Measurements from ENCODE around the gene PLAAT2. TPM values are rescaled to one million over a fixed set of nuclear protein-coding genes. Genes with fewer than 3 reads are reported as not detected.

PLAAT2 gene
- total RNA-seq = not detected in 2 replicates

GRCh38 chr11:63563201-63564055 is at the start of gene PLAAT2:
Gene PLAAT2 (minus strand): TSS chr11:63563379. CDS start chr11:63563324, 55 bp downstream.

DNA sequence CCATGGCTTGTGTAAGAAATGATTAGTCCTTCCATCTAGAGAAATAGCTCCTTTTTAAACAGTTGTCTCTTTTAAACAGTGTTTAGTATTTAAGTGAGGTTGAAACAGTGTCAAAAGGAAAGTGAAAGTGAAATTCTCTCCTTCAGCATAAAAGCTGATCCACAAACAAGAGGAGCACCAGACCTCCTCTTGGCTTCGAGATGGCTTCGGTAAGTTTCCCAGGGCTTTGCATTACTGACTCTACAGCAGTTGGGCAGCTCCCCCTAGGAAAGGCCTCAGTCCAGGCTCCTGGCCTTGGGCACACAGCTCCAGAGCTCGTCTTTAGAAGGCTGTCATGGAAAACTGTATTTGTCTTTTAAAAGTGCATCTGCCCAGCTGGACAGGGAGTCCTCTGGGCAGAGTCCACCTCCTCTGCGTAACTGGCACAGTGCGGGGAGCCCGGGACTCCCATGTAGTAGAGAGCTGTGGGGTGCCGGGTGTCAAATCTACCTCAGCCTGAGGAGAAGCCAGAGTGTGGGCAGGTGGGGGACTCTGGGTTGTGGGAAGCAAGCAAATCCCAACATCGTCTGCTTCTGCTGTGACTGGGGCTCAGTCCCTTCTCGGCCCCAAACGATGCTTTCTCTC is 26.4 kb downstream of the PLAAT2 start, which contains the start of gene PLAAT4:
Gene PLAAT4, plus strand, starts transcription at position 140 of the 624 bp plus-strand sequence. Its CDS starts 61 bp downstream, at position 201.

DNA sequence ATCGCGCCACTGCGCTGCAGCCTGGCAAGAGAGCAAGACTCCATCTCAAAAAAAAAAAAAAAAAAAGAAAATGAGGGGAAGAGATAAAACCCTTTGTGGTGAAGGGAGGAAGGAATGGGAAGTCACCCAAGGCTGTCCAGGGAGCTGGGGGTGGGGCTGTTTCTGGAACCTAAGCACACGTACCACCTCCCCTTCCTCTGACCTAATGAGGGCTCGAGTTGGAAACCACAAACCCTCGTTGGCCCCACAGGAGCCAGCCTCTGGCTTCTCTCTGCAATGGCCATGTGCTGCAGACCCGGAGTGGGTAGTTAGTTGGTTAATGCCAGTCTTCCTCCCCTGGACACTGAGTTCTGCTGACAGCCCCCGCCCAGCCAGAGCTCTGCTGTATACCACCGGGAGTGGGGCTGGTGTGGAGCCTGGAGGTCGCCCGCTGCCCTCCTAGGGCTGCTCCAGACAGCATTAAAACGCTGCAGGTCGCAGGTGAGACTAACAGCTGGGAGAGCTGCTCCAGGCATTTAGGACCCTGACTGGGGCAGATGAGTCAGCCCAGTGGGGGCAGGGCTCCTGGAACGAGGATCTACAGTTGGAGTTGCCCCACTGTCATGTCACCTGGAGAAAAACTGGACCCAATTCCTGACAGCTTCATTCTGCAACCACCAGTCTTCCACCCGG is 57.2 kb downstream of the PLAAT2 start, which contains the start of gene LGALS12:
Gene LGALS12, plus strand, starts transcription at position 228 of the 672 bp plus-strand sequence. Its CDS starts 375 bp downstream, at position 603.

Other genes starting within 250 kb of the PLAAT2 start
- gene SLC22A9, start 193.6 kb downstream of the PLAAT2 start, total RNA-seq = not detected in 2 replicates
- not detected in 2 replicates for gene PLAAT5, start 72.2 kb downstream of the PLAAT2 start, total RNA-seq
- gene LGALS12, start 57.3 kb downstream of the PLAAT2 start, total RNA-seq = not detected in 2 replicates
- gene PLAAT4, start 26.6 kb downstream of the PLAAT2 start, total RNA-seq = not detected in 2 replicates
- gene PLAAT3, start 51.1 kb upstream of the PLAAT2 start, total RNA-seq = 0.34 TPM in 1 of 2 replicates, not detected in the other
- 36.1 and 49.7 TPM in 2 replicates for gene ATL3, start 108.0 kb upstream of the PLAAT2 start, total RNA-seq
- gene RTN3, start 118.1 kb upstream of the PLAAT2 start, total RNA-seq = 46.2 and 58.2 TPM in 2 replicates
- gene ZFTA, start 205.4 kb upstream of the PLAAT2 start, total RNA-seq = 4.1 and 4.9 TPM in 2 replicates